ENCODE results near the gene RNH1.

DNA sequence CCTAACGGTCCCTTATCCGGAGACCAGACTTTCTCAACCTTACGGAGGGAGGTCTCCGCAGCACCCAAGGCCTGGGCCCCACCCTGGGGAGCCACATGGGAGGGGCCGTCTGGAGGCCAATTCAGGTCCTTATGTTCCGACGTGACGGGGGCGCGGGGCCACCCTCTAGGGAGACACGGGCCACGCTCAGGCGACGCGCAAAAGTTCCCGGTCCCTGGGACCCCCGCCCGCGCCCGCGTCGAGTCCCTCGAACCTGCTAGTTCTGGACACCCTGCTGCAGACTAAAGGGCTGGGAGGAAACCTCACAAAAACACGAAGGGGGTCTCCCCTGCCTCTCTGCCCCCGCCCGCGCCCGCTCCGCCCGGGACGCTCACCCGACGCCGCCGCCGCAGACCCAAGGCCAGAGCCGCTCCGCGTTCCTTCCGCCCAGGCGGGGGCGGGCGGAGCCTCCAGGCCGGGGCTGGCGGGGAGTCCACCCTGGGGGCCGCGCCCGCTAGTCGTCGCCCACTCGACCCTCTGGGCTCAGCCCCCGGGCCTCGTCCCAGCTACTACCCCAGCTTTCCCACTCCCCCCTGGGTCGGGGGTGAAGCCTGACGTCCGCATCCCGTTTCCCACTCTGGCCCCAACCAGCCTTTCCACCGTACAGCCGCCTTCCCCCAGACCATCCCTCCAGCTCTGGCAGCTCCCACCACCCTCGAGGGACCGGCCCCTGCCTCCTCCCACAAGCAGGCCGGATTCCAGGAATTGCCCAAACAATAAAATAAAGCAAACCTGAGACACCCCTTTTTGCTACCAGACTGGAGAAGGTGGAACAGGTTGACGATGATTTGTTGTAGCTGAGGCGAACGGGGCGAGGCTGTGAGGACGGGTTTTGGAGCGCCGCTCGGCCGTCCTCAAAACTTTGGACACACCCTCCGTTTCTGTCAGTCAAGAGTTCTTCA, 2.7 kb downstream of the RNH1 start:
- TF ChIP-seq, protein P1, sequence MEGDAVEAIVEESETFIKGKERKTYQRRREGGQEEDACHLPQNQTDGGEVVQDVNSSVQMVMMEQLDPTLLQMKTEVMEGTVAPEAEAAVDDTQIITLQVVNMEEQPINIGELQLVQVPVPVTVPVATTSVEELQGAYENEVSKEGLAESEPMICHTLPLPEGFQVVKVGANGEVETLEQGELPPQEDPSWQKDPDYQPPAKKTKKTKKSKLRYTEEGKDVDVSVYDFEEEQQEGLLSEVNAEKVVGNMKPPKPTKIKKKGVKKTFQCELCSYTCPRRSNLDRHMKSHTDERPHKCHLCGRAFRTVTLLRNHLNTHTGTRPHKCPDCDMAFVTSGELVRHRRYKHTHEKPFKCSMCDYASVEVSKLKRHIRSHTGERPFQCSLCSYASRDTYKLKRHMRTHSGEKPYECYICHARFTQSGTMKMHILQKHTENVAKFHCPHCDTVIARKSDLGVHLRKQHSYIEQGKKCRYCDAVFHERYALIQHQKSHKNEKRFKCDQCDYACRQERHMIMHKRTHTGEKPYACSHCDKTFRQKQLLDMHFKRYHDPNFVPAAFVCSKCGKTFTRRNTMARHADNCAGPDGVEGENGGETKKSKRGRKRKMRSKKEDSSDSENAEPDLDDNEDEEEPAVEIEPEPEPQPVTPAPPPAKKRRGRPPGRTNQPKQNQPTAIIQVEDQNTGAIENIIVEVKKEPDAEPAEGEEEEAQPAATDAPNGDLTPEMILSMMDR (conservative IDR thresholded peaks at IDR 0.05; ENCODE audit: low read length), result no peak
- no peak for TF ChIP-seq EZH2phosphoT487 (IDR thresholded peaks at IDR 0.05; ENCODE audit: borderline replicate concordance)
